22Rv1 (cell line): ENCODE data around the gene TRNT1.

ENCODE experiments used
- ZFX ChIP-seq: fragments of 450-650 bp; IDR thresholded peaks from 2 replicates; pipeline ENCODE4 v1.6.1; 2017; ENCODE audit warnings: antibody characterized with exemption, borderline replicate concordance
- TF ChIP-seq, protein P1 (sequence below): fragments of 450-650 bp; IDR thresholded peaks from 2 replicates; pipeline ENCODE4 v1.5.1; 2017; ENCODE audit warnings: mild to moderate bottlenecking

DNA sequence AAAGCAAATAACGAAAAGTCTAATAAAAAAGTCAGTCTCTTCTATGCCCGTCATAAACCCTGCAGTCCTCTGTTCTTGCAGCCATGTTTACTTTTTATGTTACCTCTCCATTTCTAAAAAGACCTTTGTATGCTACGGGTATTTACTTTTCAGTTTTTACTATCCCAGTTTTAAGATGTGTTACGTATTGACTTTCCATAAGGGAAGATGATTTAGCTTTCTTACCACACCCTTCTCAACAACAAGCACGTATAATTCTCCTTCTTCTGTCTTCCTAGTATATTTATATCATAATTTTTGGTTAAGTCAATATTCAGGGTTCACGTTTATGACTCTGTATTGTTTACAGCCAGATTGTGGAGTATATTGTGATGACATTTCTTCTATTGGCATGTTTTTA lies 10.8 kb downstream of the TRNT1 start:
- TF ChIP-seq, protein P1, sequence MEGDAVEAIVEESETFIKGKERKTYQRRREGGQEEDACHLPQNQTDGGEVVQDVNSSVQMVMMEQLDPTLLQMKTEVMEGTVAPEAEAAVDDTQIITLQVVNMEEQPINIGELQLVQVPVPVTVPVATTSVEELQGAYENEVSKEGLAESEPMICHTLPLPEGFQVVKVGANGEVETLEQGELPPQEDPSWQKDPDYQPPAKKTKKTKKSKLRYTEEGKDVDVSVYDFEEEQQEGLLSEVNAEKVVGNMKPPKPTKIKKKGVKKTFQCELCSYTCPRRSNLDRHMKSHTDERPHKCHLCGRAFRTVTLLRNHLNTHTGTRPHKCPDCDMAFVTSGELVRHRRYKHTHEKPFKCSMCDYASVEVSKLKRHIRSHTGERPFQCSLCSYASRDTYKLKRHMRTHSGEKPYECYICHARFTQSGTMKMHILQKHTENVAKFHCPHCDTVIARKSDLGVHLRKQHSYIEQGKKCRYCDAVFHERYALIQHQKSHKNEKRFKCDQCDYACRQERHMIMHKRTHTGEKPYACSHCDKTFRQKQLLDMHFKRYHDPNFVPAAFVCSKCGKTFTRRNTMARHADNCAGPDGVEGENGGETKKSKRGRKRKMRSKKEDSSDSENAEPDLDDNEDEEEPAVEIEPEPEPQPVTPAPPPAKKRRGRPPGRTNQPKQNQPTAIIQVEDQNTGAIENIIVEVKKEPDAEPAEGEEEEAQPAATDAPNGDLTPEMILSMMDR = no peak
- TF ChIP-seq ZFX = no peak
